Stimulated activated memory B cell treated with anti-CD40 and anti-IgM and Interleukin-4, amounts not matched to agents 10 μg/mL and 1 μg/mL and 100 μg/mL, for 72 hours (primary cell): ENCODE data around the gene CCSAP.

ENCODE experiments used
- ATAC-seq: fragments of 150-1000 bp; cut with Tn5 transposase; 2 replicates; pipeline ENCODE4 v1.10.0; 2021
- H3K27ac Mint-ChIP-seq: one replicate; pipeline ENCODE4 v1.8.0; 2022; ENCODE audit warnings: mild to moderate bottlenecking, mixed read lengths
- H3K27me3 Mint-ChIP-seq: one replicate; pipeline ENCODE4 v1.8.0; 2022; ENCODE audit warnings: mixed read lengths
- H3K36me3 Mint-ChIP-seq: one replicate; pipeline ENCODE4 v1.8.0; 2022; ENCODE audit warnings: mixed read lengths
- H3K4me1 Mint-ChIP-seq: one replicate; pipeline ENCODE4 v1.8.0; 2022; ENCODE audit warnings: mixed read lengths
- H3K4me3 Mint-ChIP-seq: one replicate; pipeline ENCODE4 v1.8.0; 2022; ENCODE audit warnings: mild to moderate bottlenecking, moderate library complexity, mixed read lengths
- H3K9me3 Mint-ChIP-seq: one replicate; pipeline ENCODE4 v1.8.0; 2022; ENCODE audit warnings: mixed read lengths

The CCSAP gene

DNA sequence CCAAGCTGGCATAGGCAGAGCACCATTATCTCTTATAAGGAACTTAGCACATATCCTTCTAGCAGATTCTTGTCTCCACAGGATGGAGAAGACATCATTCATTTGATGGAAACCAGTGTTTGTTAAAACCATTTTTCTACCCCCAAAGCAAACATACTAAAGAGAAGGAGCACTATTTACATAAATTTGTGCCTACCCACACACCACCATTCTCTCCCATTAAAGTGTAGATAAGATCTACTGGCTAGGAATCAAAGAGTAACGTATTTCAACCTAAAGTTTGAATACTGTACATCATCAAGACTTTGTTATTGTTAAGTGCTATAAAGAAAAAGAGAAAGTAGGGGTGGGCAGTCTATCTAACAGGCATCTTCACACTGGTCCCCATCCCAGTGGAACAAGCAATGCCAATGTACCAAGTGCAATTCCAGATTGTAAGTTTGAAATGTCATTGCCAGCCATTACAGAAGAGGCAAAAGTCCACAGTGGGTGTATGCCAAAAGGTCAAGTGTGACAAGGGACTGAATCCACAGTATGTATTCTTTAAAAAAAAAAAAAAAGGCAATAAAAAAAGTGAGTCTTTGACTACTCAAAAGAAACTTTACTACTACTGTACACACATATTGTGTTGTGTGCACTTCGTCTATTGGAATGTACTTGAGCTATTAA is 18.8 kb downstream of the CCSAP start:
- peaks cover 28% of the 10 kb centered on the region for H3K4me1 Mint-ChIP-seq
- no peak for ATAC-seq
- H3K9me3 Mint-ChIP-seq: no peaks in the 10 kb centered on the region
- no peak overlapping the region for H3K27ac Mint-ChIP-seq
- H3K36me3 Mint-ChIP-seq: peaks cover 26% of the 10 kb centered on the region
- no peaks in the 10 kb centered on the region for H3K27me3 Mint-ChIP-seq
- no peak overlapping the region for H3K4me3 Mint-ChIP-seq

GRCh38 chr1:229323201-229323600 is 19.6 kb downstream of the CCSAP start:
- no peaks in the 10 kb centered on the region for H3K9me3 Mint-ChIP-seq
- no peak overlapping the region for H3K27ac Mint-ChIP-seq
- ATAC-seq: no peak
- no peaks in the 10 kb centered on the region for H3K27me3 Mint-ChIP-seq
- peaks cover 32% of the 10 kb centered on the region for H3K36me3 Mint-ChIP-seq
- H3K4me1 Mint-ChIP-seq: peaks cover 20% of the 10 kb centered on the region
- no peak overlapping the region for H3K4me3 Mint-ChIP-seq

DNA sequence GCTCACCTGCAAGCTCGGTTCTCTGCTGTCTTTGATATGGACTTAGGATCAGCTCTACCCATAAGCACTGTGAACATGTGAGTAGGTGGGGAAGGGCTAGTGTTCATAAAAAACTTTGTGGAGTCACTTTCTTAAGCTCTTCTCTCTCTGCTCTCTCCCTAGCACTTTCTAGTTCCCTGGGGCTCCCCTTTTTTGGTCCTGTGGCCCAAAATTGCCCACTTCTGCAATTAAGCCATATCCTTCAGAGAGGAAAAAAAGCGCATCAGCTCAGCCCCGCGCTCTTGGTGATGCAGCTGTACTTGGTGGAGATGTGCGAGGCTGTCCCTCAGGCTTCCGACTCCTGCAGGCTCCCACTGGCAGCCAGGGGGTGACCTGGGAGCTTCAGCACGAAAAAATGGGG is 23.4 kb downstream of the CCSAP start:
- Mint-ChIP-seq H3K4me1 (no peaks in the 10 kb centered on the region), H3K27ac (no peak overlapping the region), H3K36me3 (peaks cover 25% of the 10 kb centered on the region), H3K4me3 (no peak overlapping the region), H3K9me3 (no peaks in the 10 kb centered on the region), H3K27me3 (no peaks in the 10 kb centered on the region)
- no peak for ATAC-seq

- no peak overlapping the region for H3K4me3 Mint-ChIP-seq
These were observed 24.8 kb downstream of the CCSAP start for GRCh38 chr1:229318056-229318455.

DNA sequence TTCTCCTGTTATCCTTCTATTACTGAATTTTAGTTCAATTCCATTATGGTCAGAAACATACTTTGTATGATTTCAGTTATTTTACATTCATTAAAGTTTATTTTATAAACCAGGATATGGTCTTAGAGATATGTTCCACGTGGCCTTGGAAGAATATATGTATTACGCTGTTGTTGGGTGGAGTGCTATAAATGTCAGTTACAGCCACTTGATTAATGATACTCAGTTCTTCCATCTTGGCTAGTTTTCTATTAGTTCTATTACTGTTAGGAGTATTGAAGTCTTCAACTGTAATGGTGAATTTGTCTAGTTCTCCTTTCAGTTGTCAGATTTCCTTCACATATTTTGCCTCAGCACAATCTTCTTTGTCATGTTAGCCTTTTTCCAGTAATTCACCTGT is 26.7 kb downstream of the CCSAP start:
- Mint-ChIP-seq H3K4me3 (no peak overlapping the region), H3K9me3 (no peaks in the 10 kb centered on the region), H3K27me3 (no peaks in the 10 kb centered on the region), H3K27ac (no peak overlapping the region), H3K36me3 (peaks cover 40% of the 10 kb centered on the region), H3K4me1 (no peaks in the 10 kb centered on the region)
- ATAC-seq: no peak

More at GRCh38 chr1:229318056-229318455, 24.8 kb downstream of the CCSAP start:
- Mint-ChIP-seq H3K36me3 (peaks cover 26% of the 10 kb centered on the region), H3K27me3 (no peaks in the 10 kb centered on the region), H3K9me3 (no peaks in the 10 kb centered on the region), H3K4me1 (no peaks in the 10 kb centered on the region), H3K27ac (no peak overlapping the region)
- ATAC-seq: no peak

DNA sequence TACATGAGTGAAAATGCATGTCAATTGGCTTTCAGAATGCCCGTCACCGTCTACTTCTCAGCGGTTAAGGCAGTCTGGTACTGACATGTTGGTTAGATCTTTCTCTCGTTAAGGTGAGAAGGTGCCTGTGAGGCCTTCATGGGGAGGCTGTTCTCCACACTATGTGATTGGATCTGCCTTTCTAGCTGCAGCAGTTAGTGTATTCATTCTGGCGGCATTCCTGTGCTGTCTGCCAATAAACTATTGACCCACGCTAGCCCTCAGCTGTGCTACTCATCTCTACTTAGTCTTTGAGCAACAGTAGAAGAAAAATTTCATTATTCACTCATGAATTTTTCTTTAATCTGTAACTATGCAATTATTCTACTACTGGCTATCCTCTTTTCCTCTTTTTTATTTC is 32.0 kb downstream of the CCSAP start:
- Mint-ChIP-seq H3K27ac (no peak overlapping the region), H3K27me3 (no peaks in the 10 kb centered on the region), H3K36me3 (peaks cover 47% of the 10 kb centered on the region), H3K4me3 (no peak overlapping the region), H3K9me3 (no peaks in the 10 kb centered on the region), H3K4me1 (no peaks in the 10 kb centered on the region)
- no peak for ATAC-seq

GRCh38 chr1:229309684-229310083 is 33.2 kb downstream of the CCSAP start:
- ATAC-seq: no peak
- Mint-ChIP-seq H3K4me3 (no peak overlapping the region), H3K4me1 (no peaks in the 10 kb centered on the region), H3K36me3 (peaks cover 47% of the 10 kb centered on the region), H3K9me3 (no peaks in the 10 kb centered on the region), H3K27me3 (no peaks in the 10 kb centered on the region), H3K27ac (no peak overlapping the region)

GRCh38 chr1:229309074-229309473 is 33.8 kb downstream of the CCSAP start:
- Mint-ChIP-seq H3K4me1 (no peaks in the 10 kb centered on the region), H3K4me3 (no peak overlapping the region), H3K27me3 (no peaks in the 10 kb centered on the region), H3K27ac (no peak overlapping the region), H3K36me3 (peaks cover 47% of the 10 kb centered on the region), H3K9me3 (no peaks in the 10 kb centered on the region)
- ATAC-seq: no peak

GRCh38 chr1:229305392-229305791 is 37.5 kb downstream of the CCSAP start:
- no peak for ATAC-seq
- peaks cover 41% of the 10 kb centered on the region for H3K36me3 Mint-ChIP-seq
- H3K27me3 Mint-ChIP-seq: no peaks in the 10 kb centered on the region

GRCh38 chr1:229303855-229304254 is 39.0 kb downstream of the CCSAP start:
- no peaks in the 10 kb centered on the region for H3K27me3 Mint-ChIP-seq
- no peak overlapping the region for H3K4me3 Mint-ChIP-seq
- H3K27ac Mint-ChIP-seq: no peak overlapping the region
- H3K4me1 Mint-ChIP-seq: no peaks in the 10 kb centered on the region
- H3K36me3 Mint-ChIP-seq: peaks cover 49% of the 10 kb centered on the region
- no peak for ATAC-seq
- H3K9me3 Mint-ChIP-seq: no peaks in the 10 kb centered on the region

More at GRCh38 chr1:229305392-229305791, 37.5 kb downstream of the CCSAP start:
- Mint-ChIP-seq H3K4me3 (no peak overlapping the region), H3K9me3 (no peaks in the 10 kb centered on the region), H3K27ac (no peak overlapping the region), H3K4me1 (no peaks in the 10 kb centered on the region)

DNA sequence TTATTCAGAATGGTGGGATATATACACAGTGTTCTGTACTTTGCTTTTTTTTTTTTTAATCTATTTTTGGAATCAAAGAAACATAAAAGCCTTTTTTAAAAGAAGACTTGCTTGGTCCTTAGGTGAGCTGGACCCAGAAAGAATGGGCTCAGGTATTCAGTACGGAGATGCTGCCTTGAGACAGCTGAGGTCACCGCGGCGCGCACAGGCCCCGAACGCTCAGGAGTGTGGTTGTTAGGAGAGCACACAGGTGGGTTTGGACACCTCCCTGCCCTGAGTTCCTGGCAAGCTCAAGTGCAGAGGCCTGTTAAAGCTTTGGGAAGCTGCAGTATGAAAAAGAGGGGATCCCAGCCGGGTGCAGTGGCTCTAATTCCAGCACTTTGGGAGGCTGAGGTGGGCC is 40.1 kb downstream of the CCSAP start:
- no peak overlapping the region for H3K4me3 Mint-ChIP-seq
- no peaks in the 10 kb centered on the region for H3K4me1 Mint-ChIP-seq
- H3K27me3 Mint-ChIP-seq: no peaks in the 10 kb centered on the region
- H3K36me3 Mint-ChIP-seq: peaks cover 39% of the 10 kb centered on the region
- no peaks in the 10 kb centered on the region for H3K9me3 Mint-ChIP-seq
- ATAC-seq: no peak
- no peak overlapping the region for H3K27ac Mint-ChIP-seq

DNA sequence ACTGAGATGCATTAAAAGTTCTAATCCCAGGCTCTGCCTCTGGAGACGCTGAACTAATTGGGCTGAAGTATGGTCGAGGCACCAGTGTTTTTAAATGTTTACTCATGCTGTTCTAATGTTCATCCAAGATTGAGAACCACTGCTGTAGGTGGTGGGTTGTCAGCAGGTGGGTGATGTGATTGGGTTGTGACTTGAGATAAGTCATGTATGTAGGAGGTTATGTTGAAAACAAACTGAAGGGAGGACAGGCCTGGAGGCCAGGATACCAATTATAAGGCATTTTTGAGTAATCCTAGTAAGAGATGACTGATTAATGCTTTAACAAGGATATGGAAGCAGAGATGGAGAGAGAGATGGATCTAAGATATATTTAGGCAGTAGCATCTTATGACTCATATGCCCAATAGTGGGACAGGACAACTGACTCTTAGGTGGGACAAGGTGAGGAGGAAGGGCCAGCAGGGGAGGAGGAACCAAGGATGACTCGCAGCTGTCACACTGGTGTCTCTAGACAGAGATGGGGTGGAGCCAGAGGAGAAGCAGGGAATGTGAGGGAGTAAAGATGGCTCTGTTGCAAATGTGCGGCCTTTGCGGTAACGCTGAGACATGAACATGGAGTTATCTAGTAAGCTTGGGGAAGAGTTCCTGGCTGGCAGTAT is 42.6 kb downstream of the CCSAP start:
- H3K9me3 Mint-ChIP-seq: no peaks in the 10 kb centered on the region
- no peak overlapping the region for H3K4me3 Mint-ChIP-seq
- ATAC-seq: no peak

DNA sequence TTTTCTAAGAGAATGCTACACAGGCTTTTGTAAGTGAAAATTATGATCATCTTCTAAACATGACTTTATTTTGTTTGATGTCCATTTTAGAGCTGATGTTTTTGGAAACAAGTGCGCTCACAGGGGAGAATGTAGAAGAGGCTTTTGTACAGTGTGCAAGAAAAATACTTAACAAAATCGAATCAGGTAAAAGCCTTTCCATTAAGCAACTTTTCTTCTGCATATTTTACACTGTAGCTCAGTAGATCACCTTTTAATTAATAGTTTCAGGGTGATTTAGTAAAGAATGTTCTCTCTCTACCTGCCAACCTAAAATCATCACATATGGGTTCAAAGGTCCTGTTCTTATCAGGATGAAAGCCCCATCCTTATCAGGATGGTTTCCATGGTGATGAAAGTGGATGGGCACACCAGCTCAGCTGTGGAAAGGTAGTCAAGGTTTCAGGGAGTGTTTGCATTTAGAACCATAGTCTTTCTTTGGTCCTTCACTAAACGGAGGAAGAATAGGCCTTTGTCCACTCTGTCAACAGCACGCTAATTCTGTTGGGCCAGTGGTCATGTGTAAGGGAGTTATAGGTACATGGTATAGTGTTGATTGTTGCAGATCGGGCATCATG is 43.9 kb downstream of the CCSAP start:
- H3K27me3 Mint-ChIP-seq: no peaks in the 10 kb centered on the region
- no peak overlapping the region for H3K27ac Mint-ChIP-seq
- H3K4me1 Mint-ChIP-seq: peaks cover 6% of the 10 kb centered on the region
- H3K36me3 Mint-ChIP-seq: peaks cover 52% of the 10 kb centered on the region
- no peaks in the 10 kb centered on the region for H3K9me3 Mint-ChIP-seq
- no peak for ATAC-seq
- no peak overlapping the region for H3K4me3 Mint-ChIP-seq

More for the DNA sequence above, 42.6 kb downstream of the CCSAP start:
- no peaks in the 10 kb centered on the region for H3K27me3 Mint-ChIP-seq
- H3K27ac Mint-ChIP-seq: no peak overlapping the region
- H3K4me1 Mint-ChIP-seq: no peaks in the 10 kb centered on the region
- H3K36me3 Mint-ChIP-seq: peaks cover 44% of the 10 kb centered on the region

- no peak overlapping the region for H3K4me3 Mint-ChIP-seq
- ATAC-seq: no peak
- peaks cover 11% of the 10 kb centered on the region for H3K4me1 Mint-ChIP-seq
- no peaks in the 10 kb centered on the region for H3K9me3 Mint-ChIP-seq
- H3K36me3 Mint-ChIP-seq: peaks cover 56% of the 10 kb centered on the region
- no peak overlapping the region for H3K27ac Mint-ChIP-seq
- H3K27me3 Mint-ChIP-seq: no peaks in the 10 kb centered on the region
These were observed 44.4 kb downstream of the CCSAP start for GRCh38 chr1:229298420-229298819.

DNA sequence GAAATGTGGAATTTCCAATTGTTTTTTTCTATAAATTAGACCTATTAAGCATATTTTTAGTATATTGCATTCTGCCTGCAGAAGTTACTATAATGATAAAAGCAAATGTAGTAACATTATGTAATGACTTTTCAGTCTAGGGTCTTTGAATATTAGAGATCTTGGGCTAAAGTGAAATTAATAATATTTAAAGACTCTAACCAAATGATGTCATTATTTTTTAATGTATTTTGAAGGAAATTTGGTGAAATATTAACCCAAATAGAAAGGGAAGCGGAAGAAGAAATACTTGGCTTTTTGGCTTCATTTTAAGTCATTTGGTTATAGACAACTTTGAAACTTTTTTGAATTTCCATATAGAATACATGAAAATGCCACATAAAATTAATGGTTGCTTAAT is 45.1 kb downstream of the CCSAP start:
- Mint-ChIP-seq H3K4me3 (no peak overlapping the region), H3K27me3 (no peaks in the 10 kb centered on the region), H3K36me3 (peaks cover 56% of the 10 kb centered on the region), H3K4me1 (peaks cover 13% of the 10 kb centered on the region), H3K9me3 (no peaks in the 10 kb centered on the region), H3K27ac (no peak overlapping the region)
- ATAC-seq: no peak

DNA sequence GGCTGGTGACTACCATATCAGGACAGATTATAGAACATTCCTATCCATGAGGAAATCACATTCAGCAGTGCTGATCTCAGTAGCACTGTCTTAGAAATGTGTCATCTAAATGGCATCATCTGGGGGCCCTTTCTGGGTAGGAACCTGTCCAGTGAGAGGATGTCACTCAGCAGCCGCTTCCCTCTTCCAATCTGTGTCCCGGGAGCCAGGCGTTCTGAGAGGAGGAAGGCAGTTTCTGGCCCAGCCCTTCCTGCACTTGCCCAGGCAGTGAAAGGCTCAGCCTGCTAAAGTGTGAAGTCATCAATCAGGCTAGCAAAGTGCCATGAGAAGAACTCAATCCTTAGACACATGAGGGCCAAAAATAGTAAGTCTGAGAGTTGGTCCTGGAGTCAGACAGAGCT is 46.3 kb downstream of the CCSAP start:
- no peak overlapping the region for H3K4me3 Mint-ChIP-seq

More for the DNA sequence above, 46.3 kb downstream of the CCSAP start:
- Mint-ChIP-seq H3K4me1 (peaks cover 13% of the 10 kb centered on the region), H3K27ac (no peak overlapping the region), H3K36me3 (peaks cover 57% of the 10 kb centered on the region), H3K27me3 (no peaks in the 10 kb centered on the region), H3K9me3 (no peaks in the 10 kb centered on the region)
- no peak for ATAC-seq
